Right kidney (tissue), 1 donor: Measurements from ENCODE around the gene NEK1.
A peak's percentile ranks its signal among the peaks of the same experiment; 100 is the strongest.
"Not testable (repeated sequence)": the region's sequence is repeated elsewhere in the genome, so short reads cannot be mapped to it uniquely, and the experiment has no call there.

Experiments
- DNase-seq: peaks from one replicate; pipeline ENCODE4 v3.0.0-alpha.2; 2016

NEK1 gene

DNA sequence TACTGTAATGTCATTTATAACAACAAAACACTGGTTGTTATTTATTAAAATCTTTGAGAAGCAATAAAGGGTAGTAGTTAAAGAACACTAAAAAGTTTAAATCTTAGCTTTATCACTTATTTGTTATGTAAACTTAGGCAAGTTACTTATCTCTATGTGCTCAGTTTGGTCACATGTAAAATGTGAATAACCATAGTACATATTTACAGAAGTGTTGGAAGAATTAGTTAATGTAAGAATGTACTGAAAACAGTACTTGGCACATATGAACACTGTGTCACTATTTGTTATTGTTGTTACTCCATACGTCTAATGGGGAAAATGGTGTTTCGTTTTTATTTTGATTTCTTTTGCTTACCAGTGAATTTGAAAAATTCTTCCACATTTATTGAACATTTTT lies 9.1 kb downstream of the NEK1 start:
- no peak for DNase-seq

DNA sequence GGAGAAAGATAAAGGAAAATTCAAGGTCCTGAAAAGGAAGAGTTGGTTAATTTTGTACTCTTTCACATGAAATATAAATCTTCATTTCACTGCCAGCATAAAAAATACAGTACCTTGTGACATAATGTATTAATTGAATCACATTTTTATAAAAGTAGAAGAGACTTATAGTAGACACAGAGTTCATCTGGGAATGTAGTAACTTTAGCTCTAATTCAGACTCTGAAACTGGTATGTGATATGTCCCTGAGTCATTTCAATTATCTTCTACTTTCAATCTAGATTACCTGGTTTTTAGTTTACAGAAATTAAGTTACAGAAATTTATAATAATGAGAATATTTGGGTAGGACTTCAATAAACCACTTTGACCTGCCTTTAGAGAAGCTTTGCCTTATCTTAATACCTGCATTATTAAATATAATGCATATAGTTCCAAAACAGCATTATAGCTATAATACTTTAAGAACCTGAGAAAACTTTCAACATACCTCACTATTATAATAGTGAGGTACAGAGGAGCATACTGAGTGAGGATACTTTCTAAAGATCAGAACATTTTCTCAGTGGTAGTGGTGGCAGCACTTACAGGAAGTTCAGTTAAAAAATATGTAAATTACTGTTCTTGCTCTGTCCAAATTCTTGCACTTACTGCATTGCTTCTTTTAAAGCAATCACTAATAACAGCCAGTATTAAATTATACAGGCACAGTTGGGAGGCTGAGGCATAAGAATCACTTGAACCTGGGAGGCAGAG lies 11.2 kb downstream of the NEK1 start:
- DNase-seq, result no peak

DNA sequence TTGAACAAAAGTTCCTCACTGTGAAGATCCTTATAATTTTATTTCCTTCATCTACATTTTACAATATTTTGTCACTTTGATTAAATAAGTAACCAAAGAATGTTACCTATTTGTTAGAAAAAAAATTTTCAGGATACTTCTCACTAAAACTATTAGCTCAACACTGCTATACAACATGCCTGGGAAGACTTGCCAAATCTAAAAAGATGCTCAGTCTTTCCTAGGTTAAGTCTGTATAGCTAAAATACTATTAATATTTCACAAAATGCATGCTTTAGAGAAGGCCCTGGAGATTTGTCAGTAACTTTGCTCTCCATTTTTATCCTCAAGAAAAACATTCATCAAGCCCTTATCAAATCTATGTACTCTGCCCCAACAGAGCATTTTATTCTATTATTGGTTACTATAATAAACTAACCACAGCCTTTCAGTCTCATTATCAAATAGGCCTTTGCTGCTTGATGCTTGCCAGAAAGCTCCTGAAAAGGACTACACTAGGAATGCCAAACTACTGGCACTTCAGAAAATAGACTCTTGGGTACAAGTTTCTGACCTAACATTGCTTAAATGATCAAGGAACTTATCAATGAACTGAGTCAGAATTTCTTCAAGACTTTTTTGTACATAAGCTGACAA lies 17.7 kb downstream of the NEK1 start:
- DNase-seq, result no peak

DNA sequence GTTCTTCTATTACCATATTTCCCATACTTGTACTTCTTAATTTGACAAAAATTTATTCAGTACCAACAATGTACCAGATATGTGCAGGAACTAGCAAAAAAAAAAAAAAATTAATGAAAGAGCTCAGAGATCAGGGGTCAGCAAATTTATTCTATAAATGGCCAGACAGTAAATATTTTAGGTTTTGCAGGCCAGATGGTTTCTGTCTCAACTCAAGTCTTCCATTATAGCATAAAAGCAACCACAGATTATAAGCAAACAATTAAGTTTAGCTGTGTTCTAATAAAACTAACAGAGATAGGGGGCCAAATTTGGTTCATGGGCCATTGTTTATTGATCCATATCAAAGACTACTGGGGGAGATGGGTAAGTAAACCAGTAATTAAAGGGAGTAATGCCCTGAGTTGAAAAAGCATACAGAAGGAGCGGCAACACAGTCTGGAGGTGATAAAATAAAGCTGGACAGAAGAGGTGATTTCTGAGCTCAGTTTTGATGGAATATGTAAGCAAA lies 19.3 kb downstream of the NEK1 start:
- no peak for DNase-seq

DNA sequence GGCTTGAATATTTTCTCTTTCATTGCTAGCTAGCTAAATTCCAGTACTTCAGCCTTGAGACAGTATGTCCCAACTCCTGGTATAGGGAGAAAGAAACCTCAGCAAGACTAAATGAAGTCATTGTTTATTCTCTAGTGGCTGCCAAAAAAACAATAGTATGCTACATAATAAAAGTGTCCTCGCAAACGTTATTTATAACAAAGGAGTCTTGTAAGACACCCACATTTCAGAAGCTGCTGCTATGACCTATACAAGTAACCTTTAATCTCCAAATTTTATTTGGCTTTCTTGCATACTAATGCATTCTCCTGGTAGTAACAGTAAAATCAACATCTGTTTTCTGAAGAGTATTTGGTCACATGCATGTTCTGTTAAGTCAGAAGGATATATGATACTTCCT lies 28.8 kb downstream of the NEK1 start:
- no peak for DNase-seq

DNA sequence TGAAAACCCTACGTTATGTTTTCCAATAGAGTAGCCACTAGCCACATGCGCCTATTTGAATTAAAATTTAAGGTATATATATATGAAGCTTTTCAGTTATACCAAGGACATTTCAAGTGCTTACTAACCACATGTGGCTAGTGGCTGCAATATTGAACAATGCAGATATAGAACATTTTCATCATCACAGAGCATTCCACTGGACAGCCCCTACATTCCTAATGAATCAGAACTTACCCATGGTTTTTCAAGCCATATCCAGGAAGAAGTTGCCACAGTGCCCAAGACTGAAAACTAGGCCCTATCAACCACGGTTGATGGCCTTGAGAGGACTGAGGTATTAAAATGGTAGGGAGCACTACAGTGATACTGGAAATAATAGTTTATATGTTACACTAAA lies 29.7 kb downstream of the NEK1 start:
- no peak for DNase-seq

DNA sequence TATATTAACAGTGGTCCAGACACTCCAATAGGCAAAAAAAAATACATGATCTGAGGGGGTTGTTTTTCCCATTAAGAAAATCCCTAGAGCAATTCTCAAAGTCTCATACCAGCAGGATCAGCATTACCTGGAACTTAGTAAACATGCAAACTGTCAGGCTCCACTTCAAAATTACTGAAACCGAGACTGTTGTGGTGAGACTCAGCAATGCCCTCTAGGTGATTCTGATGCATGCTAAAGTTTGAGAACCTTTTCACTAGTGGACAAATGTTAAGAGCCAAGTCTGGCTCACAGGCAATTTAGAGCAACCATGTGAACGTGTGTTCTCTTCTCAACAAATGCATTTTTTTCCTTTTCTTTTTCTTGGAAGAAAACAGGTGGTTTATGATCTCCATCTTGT lies 30.2 kb downstream of the NEK1 start:
- no peak for DNase-seq

DNA sequence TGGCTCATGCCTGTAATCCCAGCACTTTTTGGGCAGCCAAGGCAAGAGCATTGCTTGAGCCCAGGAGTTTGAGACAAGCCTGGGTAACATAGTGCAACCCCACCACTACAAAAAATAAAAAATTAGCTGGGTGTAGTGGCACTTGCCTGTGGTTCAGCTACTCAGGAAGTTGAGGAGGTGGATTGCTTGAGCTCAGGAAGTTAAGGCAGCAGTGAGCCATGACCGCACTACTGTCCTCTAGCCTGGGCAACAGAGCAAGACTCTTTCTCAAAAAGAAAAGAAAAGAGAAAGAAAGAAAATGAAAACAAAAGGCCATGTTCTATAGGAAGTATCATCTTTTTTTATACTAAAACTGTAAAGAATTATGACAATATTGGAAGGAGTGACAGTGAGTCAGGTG lies 38.5 kb downstream of the NEK1 start:
- DNase-seq, result no peak

DNA sequence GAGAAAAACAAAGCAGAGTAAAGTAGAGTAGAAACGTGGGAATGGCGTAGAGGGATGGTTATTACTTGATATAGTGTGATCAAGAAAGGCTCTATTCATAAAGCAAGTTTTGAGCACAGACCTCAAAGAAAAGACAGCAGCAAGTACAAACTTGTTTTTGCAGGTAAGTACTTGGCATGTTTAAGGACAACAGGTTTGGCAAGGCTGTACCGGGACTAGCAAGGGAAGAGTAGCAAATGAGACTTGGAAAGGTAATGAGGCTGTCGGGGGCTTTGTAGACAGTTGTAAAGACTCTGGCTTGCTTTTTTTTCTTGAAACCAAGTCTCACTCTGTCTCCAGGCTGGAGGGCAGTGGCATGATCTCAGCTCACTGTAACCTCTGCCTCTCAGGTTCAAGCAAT lies 40.9 kb downstream of the NEK1 start:
- DNase-seq, result no peak

DNA sequence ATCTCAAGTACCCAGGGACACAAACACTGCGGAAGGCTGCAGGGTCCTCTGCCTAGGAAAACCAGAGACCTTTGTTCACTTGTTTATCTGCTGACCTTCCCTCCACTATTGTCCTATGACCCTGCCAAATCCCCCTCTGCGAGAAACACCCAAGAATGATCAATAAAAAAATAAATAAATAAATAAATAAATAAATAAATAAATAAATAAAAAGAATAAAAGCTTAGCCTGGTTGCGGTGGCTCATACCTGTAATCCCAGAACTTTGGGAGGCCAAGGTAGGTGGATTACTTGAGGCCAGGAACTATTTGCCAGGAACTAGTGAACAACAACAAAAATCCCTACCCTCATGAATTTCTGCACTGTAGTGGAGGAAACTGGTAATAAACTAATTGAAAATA lies 41.4 kb downstream of the NEK1 start:
- DNase-seq, result not testable (repeated sequence)

DNA sequence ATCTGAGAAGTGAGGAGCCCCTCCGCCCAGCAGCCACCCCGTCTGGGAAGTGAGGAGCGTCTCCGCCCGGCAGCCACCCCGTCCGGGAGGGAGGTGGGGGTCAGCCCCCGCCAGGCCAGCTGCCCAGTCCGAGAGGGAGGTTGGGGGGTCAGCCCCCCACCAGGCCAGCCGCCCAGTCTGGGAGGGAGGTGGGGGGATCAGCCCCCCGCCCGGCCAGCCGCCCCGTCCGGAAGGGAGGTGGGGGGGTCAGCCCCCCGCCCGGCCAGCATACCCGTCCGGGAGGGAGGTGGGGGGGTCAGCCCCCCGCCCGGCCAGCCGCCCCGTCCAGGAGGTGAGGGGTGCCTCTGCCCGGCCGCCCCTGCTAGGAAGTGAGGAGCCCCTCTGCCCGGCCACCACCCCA lies 42.1 kb downstream of the NEK1 start:
- DNase-seq, result not testable (repeated sequence)

DNA sequence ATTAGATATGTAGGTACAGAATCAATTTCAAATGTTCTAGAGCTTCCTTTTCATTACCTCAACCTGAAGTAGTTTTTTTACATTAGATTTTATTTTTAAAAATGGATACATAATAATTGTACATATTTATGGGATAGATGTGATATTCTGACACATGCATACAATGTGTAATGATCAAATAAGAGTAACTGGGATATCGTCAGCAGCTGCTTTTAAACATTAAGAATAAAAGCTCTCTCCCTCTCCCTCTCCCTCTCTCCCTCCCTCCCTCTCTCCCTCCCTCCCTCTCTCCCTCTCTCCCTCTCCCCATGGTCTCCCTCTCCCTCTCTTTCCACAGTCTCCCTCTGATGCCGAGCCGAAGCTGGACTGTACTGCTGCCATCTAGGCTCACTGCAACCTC lies 43.2 kb downstream of the NEK1 start:
- not testable (repeated sequence) for DNase-seq

DNA sequence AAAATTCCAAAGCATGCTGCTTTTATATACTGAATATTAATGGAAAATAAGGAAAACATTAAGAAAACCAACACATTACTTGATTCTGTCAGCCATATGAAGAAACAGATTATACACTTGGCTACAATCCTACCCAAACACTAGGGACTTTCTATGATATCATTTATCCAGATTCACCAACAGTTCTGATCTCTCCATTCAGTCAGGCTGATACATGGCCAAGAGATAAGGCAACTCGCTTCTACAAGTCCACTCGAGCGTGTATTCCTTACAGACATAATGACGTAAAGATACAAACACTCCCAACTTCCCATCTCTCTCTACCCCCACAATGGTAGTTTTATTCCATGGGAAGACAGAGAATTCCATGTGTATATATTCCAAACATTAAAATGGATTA lies 44.5 kb downstream of the NEK1 start:
- DNase-seq, result no peak

DNA sequence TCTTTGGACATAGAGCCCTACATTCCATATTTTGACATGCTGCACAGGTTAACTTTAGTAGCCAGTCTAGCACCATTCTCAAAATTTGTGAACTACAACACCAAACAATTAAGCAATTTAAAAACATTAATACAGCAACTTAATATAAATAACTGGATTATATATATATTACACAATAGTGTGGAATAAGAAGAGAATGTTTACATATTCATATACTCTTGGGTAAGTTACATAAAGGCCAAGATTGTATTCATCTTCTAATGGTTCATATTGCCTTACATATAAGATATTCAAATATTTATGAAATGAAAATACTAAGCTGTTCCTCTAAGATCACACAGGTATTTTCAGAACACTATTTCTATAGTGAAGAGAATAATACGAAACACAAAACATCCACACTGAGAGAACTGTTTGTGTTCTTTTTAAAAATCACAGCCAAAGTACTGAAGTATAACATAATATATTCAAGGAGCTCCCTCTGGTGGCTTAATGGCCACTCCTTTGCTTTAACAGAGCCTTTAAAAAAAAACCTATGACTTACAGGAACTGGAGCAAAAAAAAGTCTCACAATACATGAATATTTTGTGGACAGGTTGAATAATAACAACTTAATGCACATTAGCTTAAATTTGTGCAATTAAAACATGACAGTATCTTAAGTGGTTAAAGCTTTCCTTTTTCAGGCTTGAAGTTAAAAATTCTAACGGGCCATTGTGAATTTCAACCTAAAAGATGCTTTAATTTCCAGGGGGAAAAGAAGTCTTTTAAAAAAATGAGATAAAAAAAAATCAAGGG lies 46.2 kb downstream of the NEK1 start:
- DNase-seq, result peak; percentile 6

DNA sequence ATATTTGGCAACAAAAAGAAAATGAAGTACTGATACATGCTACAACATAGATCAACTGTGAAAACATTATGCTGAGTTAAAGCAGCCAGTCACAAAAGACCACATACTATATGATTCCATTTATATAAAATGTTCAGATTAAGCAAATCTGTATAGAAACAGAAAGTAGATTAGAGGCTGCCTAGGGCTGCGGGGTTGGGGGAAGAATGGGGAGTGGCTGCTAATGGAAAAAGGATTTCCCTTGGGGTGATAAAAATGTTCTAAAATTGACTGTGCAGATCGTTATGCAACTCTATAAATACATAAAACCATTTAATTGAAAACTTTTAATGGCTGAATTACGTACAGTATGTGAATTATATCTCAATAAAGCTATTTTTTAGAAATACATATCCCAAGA lies 46.8 kb downstream of the NEK1 start:
- no peak for DNase-seq

DNA sequence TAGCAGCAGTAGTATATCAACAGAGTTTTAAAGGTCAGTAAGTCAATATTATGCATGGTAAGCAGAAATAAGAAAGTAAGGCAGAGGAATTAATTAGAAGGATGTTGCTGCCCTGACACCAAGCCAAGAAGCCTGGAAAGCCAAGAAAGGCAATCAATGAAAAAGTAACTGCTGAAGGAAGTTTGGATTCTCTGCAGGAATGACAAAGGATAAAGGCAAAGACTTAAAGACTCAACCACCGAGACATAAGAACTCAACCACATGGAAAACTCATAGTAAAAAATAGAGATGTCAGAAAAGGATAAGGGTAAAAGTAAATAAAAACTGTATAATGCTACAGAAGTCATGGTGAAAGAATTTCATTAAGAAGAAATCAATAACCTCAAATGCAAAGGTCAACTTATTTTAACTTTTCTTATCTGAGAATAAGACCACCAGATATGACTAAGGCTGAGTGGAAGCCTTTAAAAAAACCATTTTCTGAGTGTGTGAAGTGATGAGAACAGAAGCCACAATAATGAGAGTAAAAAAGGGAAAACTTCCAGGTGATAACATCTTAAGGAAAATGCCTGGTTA lies 55.2 kb downstream of the NEK1 start:
- DNase-seq, result no peak

DNA sequence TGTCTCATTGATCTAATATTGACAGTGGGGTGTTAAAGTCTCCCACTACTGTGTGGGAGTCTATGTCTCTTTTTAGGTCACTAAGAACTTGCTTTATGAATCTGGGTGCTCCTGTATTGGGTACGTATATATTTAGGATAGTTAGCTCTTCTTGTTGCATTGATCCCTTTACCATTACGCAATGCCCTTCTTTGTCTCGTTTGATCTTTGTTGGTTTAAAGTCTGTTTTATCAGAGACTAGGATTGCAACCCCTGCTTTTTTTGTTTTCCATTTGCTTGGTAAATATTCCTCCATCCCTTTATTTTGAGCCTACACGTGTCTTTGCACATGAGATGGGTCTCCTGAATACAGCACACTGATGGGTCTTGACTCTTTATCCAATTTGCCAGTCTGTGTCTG lies 65.8 kb downstream of the NEK1 start:
- not testable (repeated sequence) for DNase-seq

DNA sequence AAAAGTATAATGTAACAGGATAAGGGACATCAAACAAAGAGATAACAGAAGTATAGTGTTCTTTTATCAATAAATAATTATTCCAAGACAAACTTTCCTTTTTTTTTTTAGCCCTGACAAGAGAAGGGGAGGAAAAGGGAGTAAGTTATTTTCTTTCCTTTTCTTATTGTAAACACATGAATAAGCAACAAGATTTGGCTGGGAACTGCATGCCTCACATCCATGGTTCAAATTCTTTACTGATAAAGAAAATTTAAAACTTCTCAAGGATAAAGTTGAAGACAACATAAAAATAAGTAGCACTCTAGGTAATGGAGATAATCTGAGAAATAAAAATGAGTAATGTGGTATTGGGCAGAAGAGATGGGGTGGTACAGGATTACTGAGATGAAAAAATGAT lies 71.6 kb downstream of the NEK1 start:
- no peak for DNase-seq

DNA sequence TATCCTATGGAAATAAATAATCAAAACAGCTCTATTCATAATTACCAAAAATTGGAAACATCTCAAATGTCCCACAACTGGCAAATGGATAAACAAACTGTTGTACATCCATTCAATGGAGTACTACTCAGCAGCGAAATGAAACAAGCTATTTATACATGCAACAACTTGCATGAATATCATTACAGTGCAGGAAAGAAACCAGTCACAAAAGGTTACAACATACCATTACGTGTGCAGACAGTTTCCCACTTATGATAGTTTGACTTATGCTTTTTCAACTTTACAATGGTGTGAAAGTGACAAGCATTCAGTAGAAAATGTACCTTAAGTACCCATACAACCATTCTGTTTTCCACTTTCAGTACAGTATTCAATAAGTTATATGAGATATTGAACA lies 82.3 kb downstream of the NEK1 start:
- DNase-seq, result no peak

DNA sequence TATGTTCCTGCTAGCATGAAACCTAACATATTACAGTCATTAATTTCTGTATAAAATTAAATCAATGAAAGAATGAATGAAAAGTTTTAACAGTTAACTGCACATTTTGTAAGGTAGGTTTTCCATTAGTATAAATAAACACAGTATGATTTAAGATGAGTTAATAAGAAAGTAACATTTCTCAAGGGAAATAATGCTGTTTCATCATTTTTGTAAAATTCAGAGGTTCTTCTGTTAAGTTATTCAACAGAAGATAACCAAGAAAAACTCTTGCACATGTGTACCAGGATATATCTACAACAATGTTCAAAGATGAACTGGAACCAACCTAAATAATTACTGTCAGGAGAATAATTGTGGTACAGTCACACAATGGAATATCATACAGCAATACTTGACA lies 88.6 kb downstream of the NEK1 start:
- DNase-seq, result no peak

DNA sequence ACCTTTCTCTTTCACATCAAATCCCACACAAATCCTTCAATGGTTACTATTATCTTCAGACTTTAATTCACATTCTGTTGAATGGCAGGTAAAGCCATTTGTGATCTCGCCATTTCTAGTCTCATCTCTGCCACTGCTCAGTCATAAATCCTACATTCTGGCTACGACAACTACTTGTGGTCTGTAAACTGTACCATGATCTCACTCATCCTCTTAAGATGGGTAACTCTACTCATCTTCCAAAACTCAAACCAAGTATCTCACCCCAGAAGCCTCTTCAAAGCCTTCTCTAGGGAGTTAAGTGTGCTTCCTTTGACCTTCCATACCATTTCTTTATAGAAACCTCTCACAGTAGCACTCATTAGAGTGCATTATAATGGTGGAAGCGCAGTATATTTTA lies 101.8 kb downstream of the NEK1 start:
- no peak for DNase-seq

DNA sequence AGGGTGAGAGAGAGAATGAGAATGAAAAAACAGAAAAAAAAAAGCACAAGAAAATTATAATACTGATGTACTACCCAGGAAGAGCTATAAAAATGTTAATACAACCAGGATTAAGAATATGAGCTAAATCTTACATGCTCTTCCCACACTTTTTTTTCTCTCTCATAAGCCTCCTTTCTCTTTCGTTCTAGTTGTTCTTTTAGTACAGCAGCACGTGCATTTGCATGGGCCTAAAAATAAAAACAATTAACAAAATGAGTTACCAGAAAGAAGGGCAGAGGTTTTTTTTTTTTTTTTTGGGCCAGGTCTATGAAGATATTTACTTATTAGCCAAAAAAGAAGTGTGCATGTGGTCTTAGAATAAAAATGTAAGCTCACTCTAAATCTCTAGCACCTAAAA lies 105.5 kb downstream of the NEK1 start:
- no peak for DNase-seq

DNA sequence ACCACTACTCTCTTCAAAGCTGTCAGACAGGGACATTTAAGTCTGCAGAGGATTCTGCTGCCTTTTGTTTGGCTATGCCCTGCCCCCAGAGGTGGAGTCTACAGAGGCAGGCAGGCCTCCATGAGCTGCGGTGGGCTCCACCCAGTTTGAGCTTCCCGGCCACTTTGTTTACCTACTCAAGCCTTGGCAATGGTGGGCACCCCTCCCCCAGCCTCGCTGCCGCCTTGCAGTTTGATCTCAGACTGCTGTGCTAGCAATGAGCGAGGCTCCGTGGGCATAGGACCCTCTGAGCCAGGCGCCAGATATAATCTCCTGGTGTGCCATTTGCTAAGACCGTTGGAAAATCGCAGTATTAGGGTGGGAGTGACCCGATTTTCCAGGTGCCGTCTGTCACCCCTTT lies 112.5 kb downstream of the NEK1 start:
- not testable (repeated sequence) for DNase-seq
